T-helper 22 cell (primary cell): Measurements from ENCODE around the gene PVALB.

Source experiments
- DNase-seq: peaks from one replicate; pipeline ENCODE4 v3.0.0-alpha.2; 2020; ENCODE audit warnings: low read depth

PVALB gene

DNA sequence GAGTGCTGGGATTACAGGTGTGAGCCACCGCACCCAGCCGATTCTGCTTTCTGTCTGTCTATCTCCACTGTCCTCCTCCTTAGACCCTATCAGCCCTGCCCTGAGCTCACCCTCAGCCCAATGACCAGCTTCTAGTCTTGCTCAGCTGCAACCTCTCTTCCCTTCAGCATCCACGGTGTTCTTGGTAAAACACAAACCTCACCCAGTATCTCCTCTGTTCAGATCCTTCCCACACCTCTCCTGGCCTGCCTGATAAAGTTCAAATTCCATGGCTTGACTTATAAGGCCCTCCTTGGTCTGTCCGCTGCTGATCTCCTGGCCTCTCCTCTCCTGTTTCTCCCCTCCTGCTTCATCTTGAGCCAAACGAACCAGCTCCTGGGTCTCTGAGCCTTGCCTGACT, 29.4 kb upstream of the PVALB start:
- no peak for DNase-seq

DNA sequence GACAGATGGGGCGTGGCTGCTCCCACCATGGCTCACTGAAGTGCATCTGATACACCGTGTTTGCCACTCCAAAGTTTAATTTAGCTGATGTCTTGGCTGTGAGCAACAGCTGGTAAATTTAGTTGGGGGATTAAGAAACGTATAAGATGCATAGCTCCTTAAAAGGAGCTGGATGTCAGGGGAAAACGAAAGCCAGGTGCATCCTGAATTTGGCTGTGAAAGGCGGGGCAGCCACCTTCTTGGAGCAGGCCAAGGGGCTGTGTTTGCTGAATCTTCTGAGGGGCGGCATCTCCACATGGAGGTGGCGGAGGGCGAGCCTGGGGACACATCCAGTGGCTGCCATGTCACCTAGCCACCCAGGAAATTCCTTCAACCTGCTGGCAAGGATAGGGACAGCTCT, 23.3 kb upstream of the PVALB start:
- no peak for DNase-seq

- no peak for DNase-seq
Observed at GRCh38 chr22:36839356-36840073, 22.7 kb upstream of the PVALB start.

GRCh38 chr22:36838119-36839030, 21.5 kb upstream of the PVALB start:
- no peak for DNase-seq

- no peak for DNase-seq
Observed at GRCh38 chr22:36835903-36836302, 19.1 kb upstream of the PVALB start.

DNA sequence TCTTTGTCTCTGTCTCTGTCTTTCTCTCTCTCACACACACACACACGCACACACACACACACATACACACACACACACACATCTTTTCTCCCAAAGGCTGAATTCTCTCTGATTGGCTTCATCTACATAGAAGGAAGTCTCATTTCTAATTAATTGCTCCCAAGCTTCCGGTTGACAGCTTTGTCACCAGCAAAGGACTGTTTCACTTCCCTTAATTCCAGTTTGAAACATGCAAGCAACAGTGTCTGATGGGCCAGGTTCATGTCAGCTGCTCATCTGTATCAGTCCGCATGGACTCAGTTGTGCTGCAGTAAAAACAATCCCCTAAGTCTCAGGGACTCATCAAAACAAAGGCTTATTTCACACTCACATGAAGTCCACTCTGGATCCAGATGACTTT, 16.2 kb upstream of the PVALB start:
- no peak for DNase-seq

- no peak for DNase-seq
Observed at GRCh38 chr22:36831717-36832116, 14.9 kb upstream of the PVALB start.

- no peak for DNase-seq
Observed at GRCh38 chr22:36831206-36831605, 14.4 kb upstream of the PVALB start.

- DNase-seq: no peak
Observed at GRCh38 chr22:36830601-36831000, 13.8 kb upstream of the PVALB start.

DNA sequence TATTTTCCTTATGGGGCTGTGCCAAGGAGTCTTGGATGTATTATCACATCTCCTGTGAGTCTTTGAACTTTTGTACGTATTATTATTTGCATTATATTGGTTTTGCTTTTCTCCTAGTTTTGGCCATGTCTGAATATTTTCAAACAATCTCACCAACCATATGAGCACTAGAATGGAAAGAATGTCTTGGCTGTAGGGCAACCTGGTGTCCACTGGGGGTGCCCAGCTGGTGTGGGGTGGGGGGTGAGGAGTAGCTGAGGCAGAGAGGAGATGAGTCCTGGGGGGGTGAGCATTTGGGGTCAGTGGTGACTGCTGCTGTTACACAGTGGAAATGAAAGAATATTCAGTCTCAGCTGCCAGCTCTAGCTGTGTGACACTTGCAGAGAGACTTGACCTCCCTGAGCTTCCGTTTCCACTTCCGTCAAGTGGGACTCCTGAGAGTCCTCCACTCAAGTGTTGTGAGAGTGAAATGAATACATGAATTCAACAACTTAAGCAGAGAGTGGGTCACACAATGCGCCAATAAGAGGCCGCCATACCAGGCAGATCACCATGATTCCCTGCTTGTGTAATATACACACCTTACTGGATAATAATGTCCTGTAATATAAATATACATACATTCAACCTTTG, 12.7 kb upstream of the PVALB start:
- no peak for DNase-seq

DNA sequence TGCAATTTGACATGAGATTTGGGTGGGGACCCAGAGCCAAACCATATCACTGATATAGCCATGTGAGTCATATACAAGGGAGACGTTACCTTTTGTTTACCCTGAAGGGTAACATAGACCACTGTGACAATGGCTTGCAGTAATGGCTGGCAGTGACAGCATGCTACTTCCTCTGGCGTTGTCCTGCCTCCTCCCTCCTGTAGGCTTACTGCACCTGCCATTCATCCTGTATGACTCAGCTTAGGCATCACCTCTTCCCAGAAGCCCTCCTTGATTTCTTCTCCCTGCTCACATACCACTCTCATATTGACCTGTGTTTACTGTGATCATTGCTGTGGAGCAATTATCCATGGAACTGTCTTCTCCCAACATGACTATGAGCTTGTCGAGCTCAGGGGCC, 12.0 kb upstream of the PVALB start:
- DNase-seq: no peak

- DNase-seq: no peak
Observed at GRCh38 chr22:36826262-36826661, 9.4 kb upstream of the PVALB start.

GRCh38 chr22:36824655-36825054, 7.8 kb upstream of the PVALB start:
- DNase-seq: no peak

DNA sequence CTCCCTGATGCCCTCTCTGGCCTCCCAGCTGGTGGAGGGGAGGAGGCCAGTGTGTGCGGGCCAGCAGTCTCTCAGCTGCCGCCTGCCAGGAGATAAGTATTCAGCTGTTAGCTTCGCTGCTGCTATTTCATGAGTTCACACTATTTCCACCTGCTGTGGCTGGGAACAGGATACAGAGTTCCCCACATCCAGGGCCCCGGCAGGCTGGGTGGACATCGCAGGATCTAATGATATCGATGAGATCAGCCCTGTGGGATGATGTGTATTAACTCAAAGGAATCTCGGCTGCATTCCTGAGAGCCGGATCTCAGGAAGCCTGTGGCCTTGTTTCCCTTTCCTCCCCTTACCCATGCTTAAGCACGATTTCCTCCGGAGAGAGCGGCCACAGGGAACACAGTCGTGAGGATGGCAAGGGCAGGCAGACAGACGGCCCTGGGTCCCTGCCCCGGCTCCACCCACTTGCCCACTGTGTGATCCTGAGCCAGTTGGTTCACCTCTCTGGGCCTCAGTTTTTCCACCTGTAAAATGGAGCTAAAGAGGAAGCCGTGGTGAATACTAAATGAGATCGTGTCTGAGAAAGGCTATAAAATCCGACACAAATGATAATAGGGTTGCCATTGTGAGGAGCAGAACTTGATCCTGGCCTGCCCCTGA, 6.5 kb upstream of the PVALB start:
- no peak for DNase-seq

DNA sequence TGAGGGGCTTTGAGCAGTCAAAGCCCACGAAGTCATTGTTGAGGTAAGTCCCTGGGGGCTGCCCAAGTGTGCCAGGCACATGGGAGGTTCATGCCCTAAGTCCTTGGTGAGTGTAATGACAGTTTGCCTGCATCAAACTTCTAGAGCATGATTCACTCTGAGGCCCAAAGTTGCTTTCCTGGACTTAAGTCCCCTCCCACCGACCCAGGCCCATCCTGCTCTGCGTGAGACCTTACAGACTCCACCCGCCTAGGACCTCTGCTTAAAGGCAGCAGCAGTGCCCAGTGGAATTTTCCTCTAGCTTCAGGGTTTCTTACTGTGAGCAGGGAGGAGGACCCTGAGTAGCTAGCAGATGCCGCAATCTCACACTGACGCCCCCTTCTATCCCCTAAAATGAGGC, 5.7 kb upstream of the PVALB start:
- no peak for DNase-seq

GRCh38 chr22:36819112-36819511, 2.3 kb upstream of the PVALB start:
- DNase-seq: no peak

DNA sequence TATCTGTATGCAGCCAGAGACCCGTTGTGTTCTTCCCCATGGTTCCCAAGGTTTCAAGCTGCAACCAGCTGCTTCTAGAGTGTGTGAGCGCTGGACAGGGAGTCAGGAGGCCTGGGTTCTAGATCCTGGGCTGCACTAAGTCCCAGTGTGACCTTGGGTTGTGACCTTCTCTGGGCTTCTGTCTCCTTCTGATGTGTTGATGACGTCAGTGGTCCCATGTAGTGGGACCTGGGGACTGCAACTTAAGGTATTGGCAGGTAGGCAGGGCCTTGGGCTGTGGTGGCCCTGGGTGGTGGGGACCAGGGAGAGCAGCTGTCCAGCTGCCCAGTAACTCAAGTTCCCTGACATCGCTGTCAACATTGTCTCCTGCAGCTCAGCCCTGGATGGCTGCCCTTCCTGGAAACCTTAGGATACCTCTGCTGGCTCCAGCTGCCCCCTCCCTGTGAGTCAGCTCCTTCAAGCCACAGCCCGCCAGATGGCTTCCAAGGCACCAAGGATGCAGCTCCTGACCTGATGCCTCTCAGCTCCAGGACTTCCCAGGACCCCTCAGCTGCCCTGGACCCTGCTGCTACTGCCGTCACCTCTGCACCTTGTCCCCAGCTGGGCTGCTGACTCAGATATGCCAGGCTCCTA, 1.3 kb upstream of the PVALB start:
- no peak for DNase-seq

DNA sequence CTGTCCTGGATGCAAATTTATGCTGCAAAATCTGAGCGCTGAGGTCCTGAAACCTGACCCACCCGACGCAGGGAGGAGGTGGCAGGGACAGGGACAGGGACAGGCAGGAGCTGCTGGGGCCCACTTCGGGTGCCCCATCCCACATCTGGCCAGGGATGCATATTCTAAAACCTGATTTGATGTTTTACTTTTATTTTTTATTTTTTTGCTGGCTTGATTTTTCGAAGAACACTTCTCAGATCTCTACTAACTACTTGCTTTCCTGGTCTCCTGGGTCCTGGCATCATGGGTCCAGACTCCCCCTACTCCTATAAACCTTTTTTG, 652 bp upstream of the PVALB start:
- no peak for DNase-seq

DNA sequence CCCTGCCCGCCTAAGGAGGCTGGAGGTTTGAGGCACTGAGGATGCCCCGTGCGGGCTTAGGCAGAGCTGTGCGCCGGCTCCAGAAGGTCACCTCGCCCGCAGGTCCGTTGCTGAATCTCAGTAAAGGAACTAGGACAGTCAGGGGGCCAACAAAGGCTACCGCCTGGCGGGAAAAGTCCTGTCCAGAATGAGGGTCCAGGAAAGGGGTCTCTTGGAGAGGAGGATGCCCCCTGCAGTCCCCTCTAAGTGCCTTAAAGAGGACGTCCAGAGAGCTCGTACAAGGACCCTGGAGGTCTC, 548 bp downstream of the PVALB start:
- no peak for DNase-seq

GRCh38 chr22:36815558-36816338, 1.1 kb downstream of the PVALB start:
- no peak for DNase-seq

DNA sequence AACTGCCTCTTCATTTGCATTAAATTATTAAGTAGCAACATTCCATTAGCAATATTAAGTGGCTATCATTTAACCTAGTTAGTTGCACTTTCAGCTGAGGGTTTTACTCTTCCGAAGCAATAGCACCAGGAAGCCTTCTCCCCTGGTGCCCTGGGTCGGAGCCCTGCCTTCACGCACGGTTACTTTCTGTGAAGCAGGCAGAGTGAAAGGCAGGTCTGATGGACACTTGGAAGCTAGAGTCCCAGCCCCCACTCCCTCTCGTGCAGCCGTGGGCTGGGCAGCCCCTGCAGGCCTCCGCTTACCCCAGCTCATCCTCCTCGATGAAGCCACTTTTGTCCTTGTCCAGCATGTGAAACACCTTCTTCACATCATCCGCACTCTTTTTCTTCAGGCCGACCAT, 2.0 kb downstream of the PVALB start:
- DNase-seq: no peak
